22Rv1 (cell line): Measurements from ENCODE around the gene DNAJC15.

Experiments used
- CTCF ChIP-seq: fragments of 450-650 bp; IDR thresholded peaks from 2 replicates; pipeline ENCODE4 v1.5.1; 2017; ENCODE audit warnings: mild to moderate bottlenecking
- ZFX ChIP-seq: fragments of 450-650 bp; IDR thresholded peaks from 2 replicates; pipeline ENCODE4 v1.6.1; 2017; ENCODE audit warnings: antibody characterized with exemption, borderline replicate concordance

- TF ChIP-seq CTCF (no peak), ZFX (no peak)
Observed at GRCh38 chr13:43033038-43033437, 9.7 kb downstream of the DNAJC15 start.
